Smooth muscle cell of the brain vasculature (primary cell): ENCODE data around the gene PRKN.
"Not testable (repeated sequence)": the region's sequence is repeated elsewhere in the genome, so short reads cannot be mapped to it uniquely, and the experiment has no call there.

Experiments
- DNase-seq: peaks from one replicate; pipeline ENCODE4 v3.0.0-alpha.2; 2012; ENCODE audit warnings: low read depth, low spot score

The PRKN gene

GRCh38 chr6:161498359-161498758 is 1229.2 kb downstream of the PRKN start:
- DNase-seq: no peak

DNA sequence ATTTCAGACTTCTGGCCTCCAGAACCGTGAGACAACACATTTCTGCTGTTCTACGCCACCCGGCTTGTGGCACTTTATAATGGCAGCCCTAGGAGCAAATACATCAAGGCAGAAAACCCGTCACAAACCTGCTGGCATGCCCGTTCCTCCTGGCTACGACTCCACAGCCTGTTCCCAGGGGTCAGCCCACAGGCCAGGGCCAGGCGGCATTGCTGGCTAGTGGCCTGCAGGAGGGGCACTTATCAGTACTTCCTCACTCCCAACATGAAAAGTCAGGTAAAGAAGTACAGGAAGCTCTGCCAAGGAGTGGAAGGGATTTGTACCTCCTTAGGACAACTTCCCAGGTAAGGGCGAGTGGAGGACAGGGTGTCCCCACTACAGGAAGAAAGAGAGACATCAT is 1230.6 kb downstream of the PRKN start:
- no peak for DNase-seq

- not testable (repeated sequence) for DNase-seq
Measured at GRCh38 chr6:161496271-161496670, 1231.3 kb downstream of the PRKN start.

DNA sequence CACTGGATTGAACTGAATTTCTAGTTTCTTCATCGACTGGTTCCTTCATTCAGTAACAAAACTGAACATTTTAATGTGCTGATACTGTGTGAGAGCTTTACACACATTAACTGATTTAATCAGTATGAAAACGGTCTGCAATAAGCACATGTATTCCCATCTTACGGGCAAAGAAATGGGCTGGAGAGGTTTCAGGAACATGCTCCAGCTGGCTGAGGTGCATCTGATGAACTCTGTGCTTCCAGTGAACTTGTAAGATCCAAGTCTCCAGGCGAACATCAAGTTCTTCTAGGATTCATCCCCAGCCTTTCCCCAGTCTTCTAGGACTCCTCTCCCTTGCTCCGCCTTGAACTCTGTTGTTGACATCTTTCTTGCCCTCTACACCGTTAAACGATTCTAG is 1233.0 kb downstream of the PRKN start:
- DNase-seq: no peak

DNA sequence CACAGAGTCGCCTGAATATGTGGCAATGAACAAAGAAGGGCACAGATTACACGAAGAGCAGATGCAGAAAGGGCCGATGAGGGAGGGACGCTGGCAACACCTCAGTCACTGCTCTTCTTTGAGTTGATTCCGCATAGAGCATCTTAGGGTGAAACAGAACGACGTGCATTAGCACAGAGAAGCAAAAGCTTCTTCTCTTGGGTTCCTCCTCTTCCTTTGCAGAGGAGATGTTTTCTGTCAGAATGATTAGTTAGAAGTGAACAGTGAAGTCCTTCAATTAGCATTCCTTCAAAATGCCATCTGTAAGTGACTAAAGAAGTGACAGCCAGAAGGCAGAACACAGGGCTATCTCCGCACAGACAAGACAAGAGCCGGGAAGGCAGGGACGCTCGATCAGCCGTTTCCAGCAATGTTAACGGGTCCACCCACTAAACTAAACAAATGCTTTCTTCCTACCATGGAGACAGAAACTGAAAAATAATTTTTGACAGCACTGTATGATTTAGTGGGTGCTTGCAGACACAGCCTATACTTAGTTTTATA is 1233.9 kb downstream of the PRKN start:
- no peak for DNase-seq

DNA sequence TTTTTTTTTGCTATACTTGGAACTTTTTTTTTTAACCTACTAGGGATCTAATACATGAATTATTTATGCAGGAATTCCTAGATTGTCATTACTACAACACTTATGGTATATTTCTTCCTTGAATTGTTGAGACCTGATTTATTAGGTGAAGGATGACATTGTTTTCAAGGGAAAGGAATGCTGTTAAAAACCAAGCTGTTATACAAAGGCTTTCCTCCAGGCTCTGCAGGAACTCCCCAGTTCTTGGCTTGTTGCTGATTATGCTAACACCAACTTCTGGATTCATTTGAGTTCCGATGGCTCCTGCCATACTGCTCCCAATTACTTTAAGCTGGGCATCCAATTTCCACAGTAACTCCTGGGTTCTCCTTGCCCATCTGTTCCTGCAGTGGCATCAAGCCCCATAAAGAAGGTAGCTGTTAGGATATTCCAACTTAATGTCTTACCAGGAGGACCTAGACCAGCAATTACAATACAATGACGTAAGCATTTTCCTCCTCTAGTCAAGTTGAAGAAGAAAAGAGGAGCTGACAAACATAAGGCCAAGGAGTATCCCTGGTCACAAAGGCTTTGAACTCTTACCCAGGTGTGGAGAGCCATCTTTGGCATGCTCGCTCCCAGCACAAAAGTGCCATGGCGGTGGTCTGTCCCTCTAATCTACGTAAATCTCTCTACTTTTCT is 1237.8 kb downstream of the PRKN start:
- no peak for DNase-seq

GRCh38 chr6:161487694-161488093 is 1239.9 kb downstream of the PRKN start:
- no peak for DNase-seq

DNA sequence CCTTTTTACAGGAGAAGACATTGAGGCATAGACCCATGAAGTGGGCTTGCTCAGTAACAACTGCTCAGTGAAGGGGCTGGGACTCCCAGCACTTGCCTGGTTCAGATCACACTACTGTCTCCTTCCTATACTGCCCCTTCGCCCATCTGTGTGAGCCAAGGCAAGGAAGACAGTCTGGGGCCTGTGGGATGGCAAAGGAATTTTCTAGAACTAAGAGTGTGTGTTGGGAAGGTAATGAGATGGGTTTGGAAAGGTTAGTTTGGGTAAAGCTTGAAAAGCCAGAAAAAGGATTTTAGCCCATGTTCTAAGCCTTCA is 1240.4 kb downstream of the PRKN start:
- no peak for DNase-seq

DNA sequence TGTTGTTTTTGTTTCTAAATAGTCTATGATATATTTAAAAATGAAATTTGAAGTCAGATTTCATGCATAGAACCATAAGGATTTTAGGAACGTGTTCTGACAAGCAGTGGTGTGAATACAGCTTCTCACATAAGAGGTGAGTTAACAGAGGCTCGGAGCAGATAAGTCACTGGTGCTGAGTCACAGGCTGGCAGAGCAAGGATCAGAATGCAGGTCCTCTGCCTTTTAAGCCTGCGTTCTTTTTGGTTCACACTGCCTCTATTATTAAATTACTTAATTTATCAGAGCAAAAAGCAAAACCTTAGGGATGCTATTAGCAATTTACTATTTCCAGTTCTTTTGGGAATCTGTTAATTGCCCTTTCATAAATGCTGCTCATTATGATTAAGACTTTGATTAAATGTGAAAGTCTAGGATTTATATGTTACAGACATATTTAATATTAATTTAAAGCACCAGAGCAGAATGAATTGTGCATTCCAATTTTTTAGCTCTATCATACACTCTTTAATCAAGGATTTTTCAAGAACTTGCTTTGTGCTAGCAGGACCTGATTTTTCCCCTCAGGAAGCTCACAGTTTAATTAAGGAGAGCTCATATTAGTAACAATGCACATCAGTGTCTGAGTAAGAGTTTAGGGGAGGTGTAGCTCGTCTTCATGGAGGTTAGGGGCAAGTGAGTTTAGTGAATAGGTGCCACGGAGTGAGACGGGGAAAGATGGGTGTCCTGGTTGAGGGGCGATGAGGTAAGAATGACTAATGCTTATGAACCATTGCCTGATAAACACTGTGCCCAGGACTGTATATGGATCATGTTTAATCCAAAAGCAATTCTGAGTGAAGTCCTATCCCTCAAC is 1241.0 kb downstream of the PRKN start:
- DNase-seq: no peak

DNA sequence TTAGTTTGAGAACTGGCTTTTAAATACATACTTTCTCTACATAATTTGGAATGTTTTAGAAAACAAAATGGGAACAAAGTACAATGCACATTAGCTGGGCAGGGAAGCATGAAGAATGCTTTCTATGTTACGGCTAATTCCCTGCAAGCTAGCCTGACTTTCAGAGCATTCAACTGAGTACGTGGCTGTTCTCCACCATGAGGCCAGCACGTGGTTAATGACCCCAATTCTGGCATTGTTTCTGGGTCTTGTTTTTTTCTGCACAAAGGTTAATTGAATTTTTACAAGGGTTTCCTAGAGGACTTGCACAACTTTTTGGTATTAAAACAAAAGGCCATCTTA is 1245.1 kb downstream of the PRKN start:
- DNase-seq: no peak

DNA sequence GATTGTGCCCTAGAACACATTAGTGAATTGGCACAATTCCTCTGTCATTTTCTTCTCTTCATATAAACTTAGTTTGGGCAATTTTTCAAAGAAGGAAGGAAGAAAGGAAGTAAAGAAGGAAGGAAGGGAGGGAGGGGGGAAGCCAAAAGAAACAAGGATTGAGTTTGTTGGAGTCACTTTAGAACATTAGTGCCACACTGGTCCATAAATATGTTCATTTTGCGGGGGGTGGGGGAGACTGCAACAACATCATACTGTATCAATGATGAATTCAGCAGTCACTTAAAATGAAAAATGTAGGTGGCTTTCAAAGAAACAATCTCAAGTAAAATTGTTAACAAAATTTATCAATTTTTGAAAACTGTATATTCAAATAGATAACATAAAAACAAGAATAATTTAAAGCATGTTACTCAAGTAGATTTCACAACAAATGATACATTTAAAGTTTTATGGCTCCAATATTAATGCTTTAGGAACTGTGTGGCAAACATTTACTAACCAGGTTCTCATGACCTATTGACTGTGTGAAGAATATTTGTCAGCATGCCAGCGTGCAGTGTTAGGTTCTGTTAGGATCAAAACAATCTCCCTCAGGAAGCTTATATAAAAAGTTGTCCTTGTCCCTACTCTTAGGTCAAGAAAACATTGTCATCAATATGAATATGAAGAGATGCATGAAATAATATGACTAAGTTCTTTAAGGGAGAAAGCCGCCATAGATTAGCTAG is 1245.6 kb downstream of the PRKN start:
- no peak for DNase-seq

DNA sequence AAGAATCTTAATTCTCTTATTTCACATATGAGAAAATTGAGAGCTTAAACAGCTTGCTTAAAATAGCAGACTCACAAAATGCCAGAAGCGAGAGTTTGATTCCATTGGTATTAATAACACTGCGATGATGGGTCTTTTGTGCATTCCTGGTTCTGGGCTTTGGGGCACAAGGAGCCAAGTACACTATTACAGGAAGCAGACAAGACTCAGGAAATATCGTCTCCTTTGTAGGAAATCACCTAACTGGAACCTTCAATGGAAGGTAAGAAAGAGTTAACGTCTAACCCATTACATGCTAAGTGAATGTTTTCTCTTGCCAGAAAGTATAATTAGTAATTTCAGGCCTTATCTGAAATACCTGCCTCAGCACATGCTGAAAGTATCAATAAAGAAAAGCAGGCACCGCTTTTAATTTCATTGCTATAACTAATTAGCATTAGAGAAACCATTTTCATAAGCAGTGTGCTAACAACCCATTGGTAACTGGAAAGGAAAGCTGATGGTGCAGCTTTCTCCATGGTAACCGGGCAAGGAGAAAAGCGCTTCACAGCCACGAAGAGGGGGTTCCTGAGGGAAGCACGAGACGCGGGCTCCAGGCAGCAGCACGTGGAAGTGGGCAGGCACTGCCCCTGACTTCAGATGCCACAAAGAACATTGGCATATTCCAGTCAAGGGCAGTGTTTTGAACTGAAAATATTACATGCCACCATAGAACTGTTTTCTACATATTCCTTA is 1247.0 kb downstream of the PRKN start:
- no peak for DNase-seq

DNA sequence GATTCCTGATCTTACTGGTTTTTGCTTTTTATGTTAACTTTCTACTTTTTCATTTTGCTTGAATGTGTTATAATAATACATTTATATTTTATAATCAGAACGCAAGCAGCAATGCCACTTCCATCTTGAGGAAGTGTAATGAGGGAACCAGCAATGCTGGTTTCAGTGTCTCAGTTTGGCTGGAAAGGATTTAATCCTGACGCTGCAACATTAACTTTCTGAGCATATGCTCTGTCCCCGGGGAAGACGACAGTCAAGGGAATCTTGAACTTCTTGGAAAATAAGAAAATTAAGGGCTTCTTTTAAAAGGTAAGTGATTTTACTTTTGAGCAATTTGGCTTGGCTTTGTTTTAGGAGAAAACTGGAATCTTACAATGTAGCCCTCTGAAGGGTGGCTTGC is 1248.2 kb downstream of the PRKN start:
- DNase-seq: no peak

DNA sequence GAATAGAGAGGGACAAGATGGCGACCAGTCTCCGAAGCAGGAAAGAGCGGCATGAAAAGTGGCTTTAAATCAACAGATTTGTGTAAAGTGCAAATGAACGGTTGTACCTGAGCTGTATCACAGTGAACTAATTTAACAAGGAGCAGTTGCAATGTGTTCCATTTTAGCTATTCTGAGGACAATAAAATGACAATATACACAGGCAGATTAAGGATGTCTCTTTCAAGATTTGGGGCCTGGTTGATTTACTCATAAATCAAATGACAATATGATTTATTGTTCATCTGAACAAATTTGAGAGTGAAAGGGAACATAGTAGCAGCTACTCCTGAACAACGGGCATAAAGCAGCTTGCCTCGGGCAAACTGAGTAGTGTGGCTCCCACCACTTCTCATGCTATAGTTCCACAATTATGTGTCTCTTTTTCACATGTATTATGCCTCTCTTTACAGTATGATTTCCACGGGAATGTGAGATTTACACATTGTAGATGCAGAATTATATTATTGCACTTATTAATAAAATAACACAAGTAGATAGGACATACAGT is 1249.6 kb downstream of the PRKN start:
- no peak for DNase-seq

- DNase-seq: no peak
Measured at GRCh38 chr6:161476711-161477110, 1250.9 kb downstream of the PRKN start.

DNA sequence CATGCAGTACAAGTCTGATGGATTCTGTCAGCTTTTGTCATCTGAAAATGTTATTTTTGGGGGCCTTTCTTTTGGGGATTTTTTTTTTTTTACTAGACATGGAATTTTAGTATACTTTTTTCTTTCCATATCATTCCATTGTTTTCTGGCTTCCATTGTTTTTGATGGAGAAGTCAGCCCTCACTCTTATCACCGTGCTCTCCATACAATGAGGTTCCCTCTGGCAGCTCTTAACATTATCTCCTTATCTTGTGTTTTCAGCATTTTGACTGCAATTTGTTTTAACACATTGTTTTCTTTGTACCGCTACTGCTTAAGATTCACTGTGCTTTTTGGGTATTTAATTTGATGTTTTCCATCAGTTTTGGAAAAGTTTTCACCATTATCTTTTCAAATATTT is 1262.2 kb downstream of the PRKN start:
- DNase-seq: no peak

DNA sequence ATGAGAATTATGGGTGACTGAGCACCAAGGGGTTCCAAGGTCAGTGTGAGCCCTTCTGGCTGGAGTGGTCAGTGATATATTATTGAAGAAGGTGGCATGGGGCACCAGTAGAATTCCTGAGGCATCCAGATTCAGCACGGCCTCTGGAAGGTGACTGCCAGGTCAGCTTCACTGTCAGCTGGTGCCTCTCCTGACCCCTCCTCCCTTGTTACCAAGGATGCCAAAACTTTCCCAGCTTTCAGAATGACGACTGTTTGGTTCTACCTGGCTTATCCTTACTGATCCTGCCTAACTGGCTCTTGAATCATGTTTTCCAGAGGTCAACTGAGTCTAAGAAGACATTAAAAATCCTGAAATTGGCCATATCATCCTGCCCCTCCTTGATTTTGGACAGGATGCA is 1264.5 kb downstream of the PRKN start:
- no peak for DNase-seq

DNA sequence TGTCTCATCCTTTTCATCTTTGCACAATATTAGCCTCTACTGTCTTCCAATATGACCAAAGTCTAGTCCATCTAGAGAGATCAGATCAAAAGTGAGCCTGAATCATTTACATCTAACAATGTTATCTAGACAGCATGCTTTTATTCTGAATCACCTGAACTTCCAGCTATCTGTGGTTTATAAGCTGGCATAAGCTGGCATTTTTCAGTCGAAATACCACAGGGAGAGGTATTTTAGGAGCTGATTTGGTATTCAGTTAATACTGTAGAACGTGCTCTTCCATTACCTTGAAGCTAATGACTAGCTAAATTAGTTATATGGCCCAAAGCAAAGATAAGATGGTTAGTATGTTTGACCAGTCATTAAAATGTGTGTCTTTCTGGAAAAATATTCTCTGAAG is 1265.4 kb downstream of the PRKN start:
- DNase-seq: no peak

GRCh38 chr6:161459008-161459615 is 1268.5 kb downstream of the PRKN start:
- no peak for DNase-seq

DNA sequence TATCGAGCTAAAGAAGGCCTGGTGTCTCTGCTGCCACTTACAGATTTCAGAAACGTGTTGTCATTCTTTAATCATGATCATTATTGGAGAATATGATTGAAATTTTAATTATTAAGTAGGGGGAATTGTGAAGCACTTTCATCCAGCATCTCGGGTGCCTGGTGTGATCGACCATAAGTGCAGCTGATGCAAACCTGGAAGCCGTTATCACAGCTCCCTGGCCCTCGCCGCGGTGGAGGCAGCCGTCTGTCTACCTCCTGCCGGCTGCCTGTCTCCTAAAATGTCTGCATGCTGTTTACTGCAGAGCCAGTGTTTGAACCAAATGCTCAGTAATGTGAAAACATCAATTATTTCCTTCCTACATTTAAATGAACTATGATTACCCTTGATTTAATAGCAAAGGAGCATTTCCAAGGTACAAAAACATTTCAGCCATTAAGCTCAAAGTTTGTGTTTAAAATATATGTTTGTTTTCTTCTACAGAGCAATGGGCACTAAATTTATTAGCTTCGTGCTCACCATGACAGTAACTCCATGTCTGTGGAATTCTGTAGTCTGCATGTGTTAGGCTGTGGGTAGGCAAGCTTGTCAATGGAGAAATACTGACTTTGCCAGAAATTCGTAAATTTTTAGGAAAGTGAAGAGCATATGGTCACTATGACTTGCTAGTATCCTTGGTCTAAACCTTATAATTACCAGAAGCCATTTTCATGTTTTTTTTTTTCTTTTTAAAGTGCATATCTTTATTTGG is 1269.2 kb downstream of the PRKN start:
- DNase-seq: no peak
